K562 (cell line): Measurements from ENCODE around the gene LPAR3. TPM values are rescaled to one million over a fixed set of nuclear protein-coding genes. Genes with fewer than 3 reads are reported as not detected.

Experiments used
- ATAC-seq: fragments of 200-7000 bp; cut with Tn5 transposase; 3 replicates; pipeline ENCODE4 v1.9.1; 2020; ENCODE audit warnings: moderate library complexity
- BruUV-seq: library from RNA; stranded (reverse); fragments of 400-500 nt; replicated peaks from 2 replicates; lab custom pipeline; 2021; lab: Mats Ljungman, UMichigan
- CTCF ChIA-PET: fragments of 300-600 bp; formaldehyde crosslinking; extraction: SDS; loops from one replicate; lab custom pipeline; 2021; ENCODE audit warnings: low intra/inter-chr PET ratio; lab: Yijun Ruan, JAX
- POLR2A ChIA-PET: fragments of 300-600, 350-650 bp; sonication (Branson Sonifier 250); formaldehyde crosslinking; extraction: SDS; loops from one replicate; lab custom pipeline; 2021; ENCODE audit warnings: antibody characterized with exemption, inconsistent platforms; lab: Yijun Ruan, JAX
- DNase-seq, 4 experiments: peaks; one replicate each; pipeline versions ENCODE4 v3.0.0 to v3.0.0-alpha.2; 2011 to 2018; ENCODE audit warnings: low spot score in 3 of 4, mixed read lengths in 3 of 4; ENCODE audit errors: extremely low read depth in 1 of 4
- FAIRE-seq: peaks from 2 replicates; lab custom pipeline; 2011; peaks lifted over from hg19 to GRCh38; lab: Jason Lieb, UNC
- H2AFZ ChIP-seq: 2 replicates; pipeline ENCODE4 v1.6.0; 2011; ENCODE audit warnings: low read depth, low read length, control low read depth, inconsistent platforms
- H3K27ac ChIP-seq: fragments of 200-600 bp; 3 replicates; pipeline ENCODE4 v1.8.0; 2011; ENCODE audit warnings: low read depth, mild to moderate bottlenecking, control low read depth, inconsistent platforms, low read length, moderate library complexity, mixed read lengths; ENCODE audit errors: extremely low read depth
- H3K27me3 ChIP-seq, 2 experiments: fragments of 300-600 bp in 1 of 2; 2 replicates in 1 of 2; 3 replicates in 1 of 2; pipeline versions ENCODE4 v1.6.0 to v1.8.0; 2011; ENCODE audit warnings: inconsistent platforms in 2 of 2, low read length in 2 of 2, mild to moderate bottlenecking in 1 of 2, mixed read lengths in 1 of 2, moderate library complexity in 1 of 2; ENCODE audit not compliant: control insufficient read depth in 2 of 2, insufficient read depth in 2 of 2
- H3K36me3 ChIP-seq: fragments of 300-600 bp; 3 replicates; pipeline ENCODE4 v1.8.0; 2011; ENCODE audit warnings: mild to moderate bottlenecking, low read length, inconsistent platforms; ENCODE audit not compliant: control insufficient read depth, insufficient read depth
- H3K4me1 ChIP-seq, 2 experiments: fragments of 200-600 bp in 1 of 2; replicated peaks in 1 of 2; 2 replicates in 1 of 2; 3 replicates in 1 of 2; pipeline versions ENCODE4 v1.5.1 to v1.8.0; 2011; ENCODE audit warnings: inconsistent platforms in 2 of 2, low read length in 2 of 2, mild to moderate bottlenecking in 1 of 2, mixed read lengths in 1 of 2, moderate library complexity in 1 of 2; ENCODE audit not compliant: control insufficient read depth in 2 of 2, insufficient read depth in 2 of 2
- H3K4me2 ChIP-seq: 2 replicates; pipeline ENCODE4 v1.6.1; 2011; ENCODE audit warnings: low read length, control low read depth, inconsistent platforms, mixed read lengths; ENCODE audit not compliant: insufficient read depth
- H3K4me3 ChIP-seq: fragments of 200-600 bp; sonication (generic), shearing (Covaris generic); 2 replicates; pipeline ENCODE4 v1.5.1; 2016; ENCODE audit warnings: control low read depth, inconsistent platforms
- H3K79me2 ChIP-seq: fragments of 200-600 bp; 3 replicates; pipeline ENCODE4 v1.8.0; 2011; ENCODE audit warnings: low read length, inconsistent platforms; ENCODE audit not compliant: control insufficient read depth, insufficient read depth
- H3K9ac ChIP-seq, 2 experiments: 2 replicates each; pipeline versions ENCODE4 v1.6.0 to v1.6.1; 2011; ENCODE audit warnings: low read depth in 2 of 2, low read length in 2 of 2, control low read depth in 1 of 2, inconsistent platforms in 1 of 2, mild to moderate bottlenecking in 1 of 2, mixed read lengths in 1 of 2; ENCODE audit not compliant: insufficient read depth in 1 of 2
- H3K9me1 ChIP-seq: one replicate; pipeline ENCODE4 v1.6.0; 2011; ENCODE audit warnings: inconsistent platforms, mild to moderate bottlenecking, low read length, moderate library complexity; ENCODE audit not compliant: control insufficient read depth, insufficient read depth
- H3K9me3 ChIP-seq: replicated peaks from 2 replicates; pipeline ENCODE4 v1.5.1; 2011; ENCODE audit warnings: low read depth, low read length, inconsistent platforms; ENCODE audit not compliant: control insufficient read depth, insufficient read depth
- H4K20me1 ChIP-seq: replicated peaks from 2 replicates; pipeline ENCODE4 v1.6.1; 2011; ENCODE audit warnings: low read length, inconsistent platforms, mixed read lengths; ENCODE audit not compliant: control insufficient read depth, insufficient read depth
- ARID3A ChIP-seq: IDR thresholded peaks from 2 replicates; pipeline ENCODE4 v1.6.1; 2012; ENCODE audit warnings: low read depth, low read length, improper control_type of control experiment, borderline replicate concordance
- FOXO4 ChIP-seq: fragments of 450-650 bp; formaldehyde crosslinking; IDR thresholded peaks from 2 replicates; pipeline ENCODE4 v1.4.0; 2020; ENCODE audit warnings: mild to moderate bottlenecking, moderate library complexity
- HES1 ChIP-seq: fragments of 450-650 bp; IDR thresholded peaks from 2 replicates; pipeline ENCODE4 v1.6.1; 2016; ENCODE audit warnings: low read depth, mild to moderate bottlenecking, moderate library complexity
- IFI16 ChIP-seq: fragments of 250-450 bp; sonication (Bioruptor Pico); IDR thresholded peaks from 2 replicates; pipeline ENCODE4 v2.1.2; 2022; ENCODE audit warnings: mild to moderate bottlenecking, inconsistent platforms
- RREB1 ChIP-seq: fragments of 250-450 bp; sonication (Bioruptor Pico); IDR thresholded peaks from 2 replicates; pipeline ENCODE4 v1.4.0; 2020
- TAF7 ChIP-seq: fragments of 450-650 bp; IDR thresholded peaks from 2 replicates; pipeline ENCODE4 v1.6.1; 2016; ENCODE audit warnings: missing genetic modification characterization, missing compliant biosample characterization
- ZNF347 ChIP-seq: fragments of 450-650 bp; formaldehyde crosslinking; IDR thresholded peaks from 2 replicates; pipeline ENCODE4 v1.4.0; 2020; ENCODE audit warnings: low read depth, mild to moderate bottlenecking, moderate library complexity
- WGBS: fragments of 100-300 bp; shearing (Covaris generic); methylation state at CpG from one replicate; pipeline ENCODE4 v1.1.6; 2016; ENCODE audit warnings: low coverage, mixed read lengths; ENCODE audit not compliant: insufficient coverage; ENCODE audit errors: missing lambda C conversion rate; 5-methylcytosine and 5-hydroxymethylcytosine counted together
- in situ Hi-C: fragments of 300-500 bp; cut with MboI; formaldehyde crosslinking; loops from 4 replicates; pipeline ENCODE4 v1.15.0; 2018; ENCODE audit warnings: inconsistent platforms, mixed read lengths
- intact Hi-C: fragments of 100-400 bp; cut with micrococcal nuclease; formaldehyde crosslinking; loops from 2 replicates; pipeline ENCODE4 v1.14.2; 2022
- polyA plus RNA-seq, 8 experiments: library from polyadenylated mRNA; depleted of rRNA in 4 of 8; stranded (reverse) in 5 of 8; unstranded in 3 of 8; fragments of >200 nt; fragmentation: Nextera tagmentation in 2 of 8; fragmentation: Illumina TruSeq in 1 of 8; extraction: Ambion mirVana in 2 of 8; extraction: Trizol in 1 of 8; gene quantifications; 2 replicates each; pipeline versions ENCODE4 v1.2.1 to v1.2.3, GENCODE V29; 2011 to 2014; ENCODE audit warnings: inconsistent platforms in 1 of 8, missing spikeins in 1 of 8
- total RNA-seq, 7 experiments: library from RNA; depleted of rRNA in 6 of 7; stranded (reverse); fragments of >200 nt in 6 of 7; fragmentation: Illumina TruSeq in 2 of 7; extraction: Trizol in 2 of 7; gene quantifications; 2 replicates each; pipeline versions ENCODE4 v1.2.1 to v1.2.3, GENCODE V29; 2011 to 2021; ENCODE audit warnings: low replicate concordance in 1 of 7

Gene LPAR3
- total and polyA plus RNA-seq, 9 of the 15 experiments (the other 6 are each of a cell fraction or from before 2014, with no cell fraction given) = 0.11 TPM; not detected in 8

GRCh38 chr1:84773195-84773594, 119.8 kb downstream of the LPAR3 start:
- H3K4me1 ChIP-seq = no peaks in the 10 kb centered on the region
- no peaks in the 10 kb centered on the region for H3K79me2 ChIP-seq
- H3K27ac ChIP-seq = no peak overlapping the region
- no peak for DNase-seq
- intact Hi-C loops = loop anchor here (5.0 to 10.0 kb wide), 4 partner anchors 164 to 841 kb away; no protein-coding TSS in a partner anchor
- H3K36me3 ChIP-seq = no peaks in the 10 kb centered on the region; the same call in 2 of the 3 replicates
- no peaks in the 10 kb centered on the region for H4K20me1 ChIP-seq
- no peak for TF ChIP-seq ARID3A
- TF ChIP-seq HES1 = no peak
- TF ChIP-seq FOXO4 (CRISPR knock-in tag) = no peak
- TF ChIP-seq RREB1 = no peak
- no peak for TF ChIP-seq IFI16
- no peak for TF ChIP-seq ZNF347 (CRISPR knock-in tag)
- no peak for TF ChIP-seq TAF7 (tag)
- H3K9me1 ChIP-seq = no peaks in the 10 kb centered on the region
- H2AFZ ChIP-seq = no peak overlapping the region
- no peak overlapping the region for H3K4me2 ChIP-seq
- no peak for ATAC-seq
- in situ Hi-C loops = loop anchor here (25.0 kb wide), 1 partner anchor 636 kb away; the partner anchor contains the start of gene PRKACB
- WGBS = 0% methylated on average over 6 of the region's 6 CpGs
- H3K9me3 ChIP-seq = no peaks in the 10 kb centered on the region
- ChIA-PET POLR2A (no interaction called here), CTCF (no interaction called here)
- no peak overlapping the region for H3K9ac ChIP-seq
- peaks cover 2 to 10% of the 10 kb centered on the region in 2 experiments; a peak in 3 of 5 replicates for H3K27me3 ChIP-seq
- FAIRE-seq = no peak
- no TSS peak for BruUV-seq
- no peak overlapping the region for H3K4me3 ChIP-seq
